Activated CD4-positive, alpha-beta T cell treated with anti-CD3 and anti-CD28 coated beads, Interleukin-10, Interleukin-2, amounts not matched to agents 100 ng/mL and 50 ng/mL, durations not matched to agents 16 hours and 8 hours (primary cell): ENCODE data around the gene GID8.
A peak's percentile ranks its signal among the peaks of the same experiment; 100 is the strongest.

Source experiments
- DNase-seq: peaks from one replicate; pipeline ENCODE4 v3.0.0-alpha.2; 2020

Gene GID8

DNA sequence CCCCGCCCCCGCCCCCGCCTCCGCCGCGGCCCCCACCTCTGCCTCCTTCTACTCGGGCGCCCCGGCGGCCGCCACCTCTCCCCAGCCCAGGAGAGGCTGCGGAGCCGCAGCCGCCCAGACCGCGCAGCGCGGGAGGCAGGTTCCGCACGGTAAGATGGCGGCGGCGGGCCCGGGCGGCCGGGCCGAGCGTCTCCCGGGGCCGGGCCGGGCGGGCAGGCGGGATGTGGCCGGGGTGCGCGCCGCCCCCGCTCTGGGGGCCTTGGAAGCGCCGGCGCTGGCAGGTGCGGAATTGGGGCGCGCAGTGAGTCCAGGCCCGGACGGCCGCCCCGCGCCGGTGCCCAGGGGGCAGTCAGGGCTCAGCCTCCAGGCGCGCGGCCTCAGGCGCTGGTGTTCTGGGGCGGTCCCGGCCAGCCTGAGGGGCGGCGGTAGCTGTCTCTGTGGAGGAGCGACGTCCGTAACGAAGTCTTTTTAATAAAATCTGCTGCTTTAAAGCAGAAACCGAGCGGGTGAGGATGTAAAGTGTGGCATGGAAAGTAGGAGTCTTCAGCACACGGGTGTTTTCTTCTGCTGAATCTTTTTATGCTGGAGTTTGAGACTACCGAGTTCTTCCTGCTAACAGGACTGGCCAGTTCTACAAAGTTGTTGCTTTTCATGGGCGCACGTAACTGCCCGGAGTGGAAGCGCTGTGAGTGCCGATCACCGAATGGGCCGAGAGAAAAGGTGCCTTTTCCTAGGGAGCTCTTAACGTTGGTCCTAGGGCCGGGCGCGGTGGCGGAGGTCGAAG is at the start of gene GID8:
Gene GID8, plus strand, starts transcription at position 43 of the 784 bp plus-strand sequence. CDS start 3,356 bp downstream, outside the sequence.
- DNase-seq = peak; percentile 51

DNA sequence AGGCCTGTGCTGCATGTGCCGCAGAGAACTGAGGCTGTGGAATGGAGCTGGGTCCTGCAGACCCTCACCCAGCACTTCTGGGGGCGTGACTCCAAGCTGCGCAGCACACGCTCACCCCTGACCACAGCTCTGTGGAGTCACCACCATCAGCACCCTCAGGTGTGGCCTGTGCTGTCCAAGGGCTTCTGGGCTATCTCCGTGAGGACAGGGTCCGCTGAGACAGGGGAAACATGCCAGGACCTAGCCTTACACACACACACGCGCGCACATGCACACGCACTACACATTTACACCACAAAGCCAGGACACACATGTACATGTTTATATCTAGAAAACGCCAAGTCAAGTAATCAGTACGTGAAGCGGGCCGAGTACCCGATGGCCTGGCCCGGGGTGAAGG is 49.5 kb upstream of the GID8 start:
- DNase-seq = no peak

DNA sequence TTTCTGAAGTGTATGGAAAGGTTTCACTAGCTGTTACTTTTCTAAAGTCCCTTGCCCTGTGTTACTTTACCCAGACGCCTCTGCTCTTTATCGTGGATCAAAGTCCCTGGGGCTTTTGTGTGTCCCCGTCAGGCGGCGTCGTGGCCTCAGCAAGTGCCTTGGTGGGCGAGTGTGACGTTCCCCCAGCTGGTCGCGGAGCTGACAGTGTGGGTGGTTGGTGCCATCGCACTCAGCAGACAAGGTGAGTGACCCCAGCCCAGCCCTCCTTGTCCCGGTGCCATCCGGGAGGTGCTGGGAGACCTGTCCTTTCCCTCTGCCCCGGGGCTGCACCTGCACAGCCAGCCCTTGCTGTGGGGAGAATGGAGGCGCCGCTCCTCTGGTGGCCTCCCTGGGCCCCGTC is 49.0 kb upstream of the GID8 start:
- DNase-seq = no peak

DNA sequence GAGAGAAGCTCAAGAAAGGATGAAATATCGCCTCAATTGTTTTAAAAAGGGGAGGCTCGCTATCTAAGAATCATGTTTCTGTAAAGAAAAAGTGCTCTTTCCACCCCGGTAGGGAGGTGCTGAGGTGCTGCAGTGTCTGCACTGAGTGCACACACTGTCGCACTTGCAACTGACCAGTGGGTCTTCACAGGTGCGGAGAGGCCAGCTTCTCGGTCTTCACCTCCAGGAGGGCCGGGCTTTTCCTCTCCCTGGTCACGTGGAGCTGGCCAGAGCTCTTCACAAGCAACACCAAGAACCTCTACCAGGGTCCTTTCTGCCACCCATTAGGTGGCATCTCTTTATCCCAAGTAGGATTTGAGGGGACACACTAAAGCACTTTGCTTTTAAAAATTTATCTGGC is 48.5 kb upstream of the GID8 start:
- DNase-seq = no peak

DNA sequence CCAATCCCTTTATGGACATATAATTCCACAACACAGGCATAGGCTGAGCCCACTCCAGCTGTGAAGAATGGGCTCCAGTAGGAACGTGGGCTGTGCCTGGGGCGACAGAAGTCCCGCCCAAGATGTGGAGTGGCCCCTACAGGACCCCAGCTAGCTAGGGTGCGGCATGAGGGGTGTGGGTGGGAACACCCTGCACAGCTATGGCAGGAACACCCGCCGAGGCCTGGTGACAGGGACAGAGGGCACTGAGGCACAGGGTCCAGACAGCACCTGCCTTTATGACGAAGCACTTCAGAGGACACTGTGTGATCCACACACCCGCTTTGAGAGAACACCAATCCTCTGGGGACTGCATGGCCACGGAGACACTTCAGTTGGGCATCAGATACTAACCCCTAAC is 48.1 kb upstream of the GID8 start:
- no peak for DNase-seq

DNA sequence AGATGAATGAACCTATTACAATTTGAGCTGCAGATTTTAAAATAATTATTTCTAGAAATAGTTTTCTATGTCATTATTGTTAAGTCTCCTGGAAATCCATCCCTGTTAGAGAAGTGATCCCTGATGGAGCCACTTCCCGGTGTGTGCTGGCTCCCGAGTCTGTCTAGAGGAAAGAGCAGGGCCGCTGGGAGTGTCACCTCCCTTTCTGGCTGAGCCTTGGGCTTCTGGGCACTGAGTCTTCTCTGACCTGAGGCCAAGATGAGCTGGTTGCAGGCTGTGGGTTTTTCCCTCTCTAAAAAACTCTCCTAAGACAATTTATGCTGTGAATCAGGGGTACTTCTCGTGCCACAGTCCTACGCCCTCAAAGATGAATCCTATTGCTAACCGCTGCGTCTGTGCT is 47.5 kb upstream of the GID8 start:
- no peak for DNase-seq

DNA sequence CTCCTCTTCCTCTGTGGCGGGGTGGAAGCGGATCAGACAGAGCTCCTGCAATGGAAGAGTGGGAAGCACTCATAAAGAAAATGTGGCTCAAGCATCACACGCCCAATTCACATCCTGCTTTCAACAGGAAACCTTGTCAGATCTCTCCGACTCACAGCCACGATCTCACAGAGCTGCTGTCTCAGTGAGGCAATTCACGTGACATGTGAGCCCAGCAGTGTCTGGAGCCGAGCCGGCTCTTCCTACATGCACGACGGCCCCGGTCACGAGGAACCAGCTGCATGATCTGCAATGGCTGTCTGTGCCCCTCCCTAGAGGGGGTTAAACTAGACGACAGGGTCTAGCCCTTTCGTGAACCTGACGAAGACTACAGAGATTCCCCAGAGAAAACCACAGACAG is 46.8 kb upstream of the GID8 start:
- DNase-seq = peak; percentile 57

DNA sequence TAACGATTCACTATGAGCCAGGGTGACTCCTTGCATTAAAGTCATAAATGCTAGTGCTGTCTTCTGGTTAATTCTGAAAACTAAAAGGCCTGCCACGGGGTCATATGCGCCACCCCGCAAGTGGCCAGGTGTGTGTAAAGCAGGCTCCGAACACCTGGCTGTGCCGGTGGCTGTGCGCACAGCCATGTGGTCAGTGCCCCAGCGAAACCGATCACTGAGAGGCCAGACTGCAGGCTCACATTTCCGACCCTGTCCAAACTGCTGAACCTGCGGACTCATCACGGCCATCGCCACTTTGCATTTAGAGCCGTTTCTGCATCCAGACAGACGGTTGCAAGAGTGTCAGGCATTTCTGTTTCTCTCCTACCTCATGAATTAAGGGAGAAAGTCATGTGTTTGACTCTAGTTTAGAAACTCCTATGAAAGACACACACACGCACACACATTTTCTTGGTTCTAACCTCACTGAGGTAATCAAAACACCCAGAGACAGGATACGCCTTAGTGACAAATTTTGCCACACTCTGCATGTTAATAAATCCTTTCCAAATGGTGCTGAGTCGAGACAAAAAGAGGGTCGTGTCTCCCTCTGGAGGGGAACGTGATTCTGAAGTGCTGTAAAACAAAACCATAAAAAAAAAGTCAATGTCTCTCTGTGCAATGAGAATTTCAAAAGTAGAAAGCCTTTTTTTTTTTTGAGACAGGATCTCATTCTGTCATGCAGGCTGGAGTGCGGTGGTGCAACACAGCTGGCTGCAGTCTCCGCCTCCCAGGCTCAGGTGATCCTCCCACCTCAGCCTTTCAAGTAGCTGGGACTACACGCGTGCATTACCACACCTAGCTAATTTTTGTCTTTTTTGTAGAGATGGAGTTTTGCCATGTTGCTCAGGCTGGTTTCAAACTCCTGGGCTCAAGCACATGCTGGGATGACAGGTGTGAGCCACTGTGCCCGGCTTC is 45.3 kb upstream of the GID8 start:
- DNase-seq = no peak

DNA sequence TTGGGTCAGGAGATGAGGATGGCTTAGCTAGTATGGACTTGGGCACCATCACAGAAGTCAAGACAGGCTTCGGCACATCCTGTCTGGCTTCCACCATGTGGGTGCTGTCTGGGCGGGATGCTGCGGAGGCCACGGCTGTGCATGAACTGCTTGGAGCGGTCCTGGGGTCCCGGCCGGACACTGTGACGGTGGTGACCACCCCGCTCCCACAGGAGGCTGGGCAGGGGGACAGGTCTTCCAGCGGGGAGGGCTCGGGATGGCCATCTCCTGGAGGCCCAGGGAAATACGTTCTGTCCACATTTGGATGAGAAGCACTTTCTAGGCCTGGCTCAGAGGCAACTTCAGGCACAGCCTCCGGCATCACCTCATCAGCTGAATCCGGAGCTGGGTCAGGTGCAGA is 44.2 kb upstream of the GID8 start:
- no peak for DNase-seq

DNA sequence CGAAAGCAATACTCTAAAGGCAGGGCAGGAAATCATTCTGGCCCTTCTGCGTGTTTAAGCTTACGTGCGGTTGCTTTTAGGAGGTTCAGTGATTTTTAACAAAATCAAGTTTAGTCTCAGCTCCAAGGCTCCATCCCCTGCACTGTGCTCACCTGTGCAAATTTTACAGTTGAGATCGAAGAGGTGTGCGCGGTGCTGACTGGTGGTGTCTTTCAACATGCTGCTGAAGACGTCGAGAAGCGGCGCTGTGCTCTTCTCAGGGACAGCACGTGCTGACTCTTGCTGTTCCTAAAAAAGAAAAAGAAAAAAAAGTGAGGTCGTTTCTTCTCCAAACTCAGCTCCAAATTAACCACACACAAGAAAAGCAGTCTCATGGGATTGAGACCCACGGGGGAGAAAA is 43.7 kb upstream of the GID8 start:
- DNase-seq = no peak

DNA sequence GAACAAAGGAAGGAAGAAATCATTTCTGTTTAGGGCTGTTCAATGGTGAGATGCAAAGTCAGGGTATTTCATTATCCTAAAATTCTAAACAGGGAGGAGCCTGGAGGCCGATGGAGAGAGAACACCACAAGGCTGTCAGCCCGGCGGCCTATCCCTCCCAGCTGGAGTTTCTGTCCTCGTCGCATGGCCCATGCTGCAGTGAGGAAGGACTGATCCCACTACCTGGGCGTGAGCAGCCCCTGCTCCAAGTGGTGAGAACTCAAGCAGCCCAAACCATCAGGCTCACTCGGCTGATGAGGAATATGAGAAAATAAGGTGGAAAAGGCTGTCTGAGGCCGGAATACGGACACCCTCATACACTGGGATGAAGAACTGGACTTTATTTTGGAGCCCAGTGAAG is 42.4 kb upstream of the GID8 start:
- no peak for DNase-seq

DNA sequence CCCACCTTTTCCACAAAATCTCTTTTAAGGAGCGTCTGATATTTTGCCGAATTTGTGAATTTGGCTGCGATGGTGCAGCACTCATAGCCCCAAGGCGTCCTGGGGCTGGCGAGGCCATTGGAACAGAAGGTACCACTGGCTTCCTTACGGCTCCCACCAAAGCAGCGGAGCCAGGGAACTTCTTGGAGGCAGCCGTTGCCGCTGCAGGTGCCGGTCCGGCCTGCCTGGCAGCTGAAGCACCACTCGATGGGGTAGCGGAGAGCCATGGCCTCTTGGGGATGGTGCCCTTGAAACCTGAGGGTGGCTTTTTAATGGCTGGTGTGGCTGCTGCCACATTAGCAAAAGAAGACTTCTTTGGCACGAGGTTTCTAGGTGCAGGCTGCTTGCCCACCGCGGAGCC is 41.4 kb upstream of the GID8 start:
- no peak for DNase-seq

DNA sequence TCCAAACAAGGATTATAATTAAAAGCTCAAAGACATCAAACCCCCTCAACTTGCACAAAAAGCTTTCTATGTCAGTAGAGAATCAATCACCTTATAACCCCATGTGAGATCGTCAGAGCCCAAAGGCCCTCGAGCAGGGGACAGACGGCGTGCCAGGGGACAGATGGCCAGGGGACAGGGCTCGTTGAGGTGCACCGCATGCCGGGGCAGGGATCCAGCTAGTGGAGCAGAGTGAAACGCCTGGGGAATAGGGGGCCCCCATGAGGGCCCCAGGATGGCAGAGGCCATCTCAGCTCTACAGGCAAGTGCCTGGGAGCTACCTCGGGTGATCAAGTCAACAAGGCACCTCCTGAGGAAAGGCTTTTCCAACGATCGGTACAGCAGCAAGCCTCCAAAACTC is 40.3 kb upstream of the GID8 start:
- no peak for DNase-seq

DNA sequence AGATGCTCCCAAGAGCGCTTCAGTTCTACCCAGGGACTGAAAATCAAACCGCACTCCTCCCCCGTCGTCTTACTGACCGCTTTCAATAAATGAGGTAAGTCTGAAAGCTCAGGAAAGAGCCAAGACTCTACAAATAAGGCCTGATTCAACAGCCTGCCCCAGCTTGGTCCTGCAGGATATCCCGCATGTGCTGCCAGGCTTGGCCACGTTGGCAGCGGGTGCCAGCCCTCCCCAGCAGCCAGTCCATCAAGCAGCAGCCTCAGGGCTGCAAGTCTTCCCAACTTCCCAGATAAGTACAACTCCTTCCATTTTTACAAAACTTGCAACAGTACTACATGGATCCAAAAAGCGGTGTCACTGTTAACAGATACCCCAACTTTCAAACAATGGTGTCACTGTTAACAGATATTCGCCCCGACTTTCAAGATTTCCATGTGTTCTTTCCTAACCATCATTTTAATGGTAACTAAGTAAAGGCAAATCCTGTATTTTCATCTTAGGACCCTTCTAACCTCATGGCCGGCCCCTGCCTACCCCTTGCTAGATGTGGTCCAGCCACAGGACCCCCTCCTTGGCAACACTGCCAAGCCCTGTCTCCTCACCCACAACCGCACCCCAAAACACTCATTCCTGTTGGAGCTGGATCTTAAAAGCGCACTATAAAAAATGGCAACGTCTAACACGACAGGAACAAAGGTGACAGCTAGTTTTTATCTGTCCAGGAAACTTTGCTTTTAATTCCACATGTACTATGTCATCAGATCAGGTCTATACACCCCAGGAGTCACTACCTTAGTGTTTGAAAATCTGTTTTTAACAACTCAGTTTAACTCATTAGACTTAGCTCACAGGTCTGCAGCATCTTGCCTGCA is 39.6 kb upstream of the GID8 start:
- DNase-seq = no peak

DNA sequence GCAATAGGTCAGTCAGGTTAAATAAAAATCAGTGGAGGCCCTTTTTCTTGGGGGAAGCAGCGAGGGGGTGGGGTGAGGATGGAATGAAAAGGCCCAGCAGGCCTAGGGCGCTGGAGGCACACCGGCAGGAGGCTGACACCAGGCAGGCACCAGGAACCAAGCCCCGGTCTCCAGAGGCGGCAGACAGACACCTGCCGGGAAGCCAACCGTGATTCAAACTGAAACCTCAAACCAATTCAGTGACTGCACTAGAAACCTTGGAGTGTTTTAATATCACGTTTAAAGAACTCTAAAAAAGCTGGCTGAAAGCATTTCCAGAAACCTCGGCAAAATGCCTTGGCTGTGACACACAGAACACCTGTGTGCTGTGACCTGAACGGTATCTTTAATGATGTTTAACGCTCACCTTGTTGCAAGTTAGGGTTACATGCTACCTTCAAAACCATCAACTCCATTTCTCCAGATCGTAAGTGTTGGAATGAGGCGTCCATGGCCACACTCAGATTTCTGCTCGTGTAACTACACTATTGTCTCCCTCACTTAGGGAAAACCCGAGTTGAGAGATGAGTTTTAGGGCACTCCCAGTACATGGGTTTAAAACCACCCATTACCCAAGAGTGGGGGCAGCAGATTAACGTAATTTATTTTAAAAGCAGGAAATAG is 38.8 kb upstream of the GID8 start:
- DNase-seq = peak; percentile 89

DNA sequence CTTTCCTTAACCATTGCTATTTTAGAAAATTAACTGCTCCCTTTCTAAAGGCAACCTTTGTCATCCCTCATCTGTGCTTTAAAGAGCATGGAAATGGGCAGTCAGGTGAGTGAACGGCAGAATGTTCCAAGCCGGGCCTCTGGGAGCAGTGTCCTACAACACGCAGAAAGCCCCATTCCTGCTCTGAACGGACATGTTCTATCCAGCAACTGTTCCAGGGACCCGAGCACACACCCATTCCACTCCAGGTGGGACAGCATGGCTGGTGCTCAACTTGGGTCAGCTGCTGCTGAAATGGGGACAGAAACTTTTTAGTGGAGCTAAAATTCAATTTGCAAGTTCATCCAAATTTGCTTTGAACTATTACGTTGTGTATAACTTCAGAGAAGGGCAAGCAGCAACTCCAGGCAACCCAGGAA is 38.3 kb upstream of the GID8 start:
- no peak for DNase-seq

DNA sequence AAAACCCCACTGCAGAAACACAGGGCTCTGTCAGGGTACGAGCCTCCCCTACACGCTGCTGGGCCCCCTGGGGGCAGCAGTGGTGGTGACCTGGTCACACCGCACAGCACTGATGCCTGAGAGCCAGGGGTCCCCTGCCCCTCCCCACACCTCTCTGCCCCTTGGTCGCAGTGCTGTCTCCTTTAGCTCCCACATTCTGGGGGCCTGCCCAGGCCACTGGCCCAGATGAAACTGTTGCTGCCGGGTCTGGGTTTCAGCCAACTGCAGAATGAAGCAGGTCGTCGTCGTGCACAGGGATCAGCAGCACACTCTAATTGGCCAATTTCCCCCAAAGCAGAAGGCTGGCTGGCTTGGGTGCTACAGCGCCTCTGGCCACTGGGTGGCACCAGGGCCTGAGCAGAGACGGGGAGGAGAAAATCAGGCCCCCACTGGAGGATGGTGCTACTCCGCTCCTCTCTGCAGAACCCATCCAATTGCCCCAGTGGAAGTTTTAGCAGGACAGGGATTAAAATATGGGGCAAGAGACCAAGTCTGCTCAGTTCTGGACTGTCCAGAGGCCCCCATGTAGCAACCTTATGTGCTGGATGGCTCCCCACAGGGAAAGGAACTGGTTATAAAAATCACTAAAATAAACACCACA is 37.8 kb upstream of the GID8 start:
- DNase-seq = peak; percentile 84

DNA sequence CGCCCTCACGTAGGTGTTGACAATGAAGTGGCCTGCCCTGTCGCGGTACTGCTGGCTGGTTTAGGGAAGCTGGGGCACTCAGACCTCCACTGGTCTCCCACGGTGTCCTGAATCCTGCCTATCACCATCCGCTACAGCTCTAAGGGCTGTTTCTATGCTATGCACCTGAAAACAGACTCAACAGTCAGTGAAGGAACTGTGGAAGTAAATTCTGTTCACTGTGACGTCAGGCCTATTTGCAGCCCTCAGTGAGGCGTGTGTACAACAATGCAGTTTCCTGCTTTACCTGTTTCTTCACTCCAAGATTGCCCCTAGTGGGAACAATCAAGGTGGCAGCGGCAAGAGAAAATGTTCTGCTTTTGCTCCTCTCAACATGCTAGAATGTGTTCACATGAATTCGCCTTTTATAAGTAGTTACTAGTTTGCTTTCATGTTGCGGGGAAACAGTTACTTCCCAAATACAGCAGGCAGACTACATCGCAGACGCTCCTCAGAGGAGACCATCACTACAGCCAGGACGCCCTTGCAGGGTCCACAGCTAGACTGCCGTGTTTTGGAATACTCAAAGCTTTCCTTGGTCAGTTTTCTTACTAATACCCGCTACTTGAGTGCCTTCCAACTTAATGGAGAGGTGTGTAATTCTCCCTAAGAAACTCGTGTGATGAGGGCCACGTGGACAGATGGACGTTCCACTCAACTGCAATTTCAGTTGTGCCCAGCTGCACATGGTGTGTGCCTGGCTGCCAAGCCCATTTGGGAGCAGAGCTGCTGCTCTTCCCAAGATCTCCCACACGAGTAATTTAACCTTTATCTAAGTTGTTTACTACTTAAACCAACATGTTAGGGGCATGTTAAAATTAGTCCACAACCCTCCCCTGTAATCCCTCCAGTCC is 37.0 kb upstream of the GID8 start:
- DNase-seq = no peak

DNA sequence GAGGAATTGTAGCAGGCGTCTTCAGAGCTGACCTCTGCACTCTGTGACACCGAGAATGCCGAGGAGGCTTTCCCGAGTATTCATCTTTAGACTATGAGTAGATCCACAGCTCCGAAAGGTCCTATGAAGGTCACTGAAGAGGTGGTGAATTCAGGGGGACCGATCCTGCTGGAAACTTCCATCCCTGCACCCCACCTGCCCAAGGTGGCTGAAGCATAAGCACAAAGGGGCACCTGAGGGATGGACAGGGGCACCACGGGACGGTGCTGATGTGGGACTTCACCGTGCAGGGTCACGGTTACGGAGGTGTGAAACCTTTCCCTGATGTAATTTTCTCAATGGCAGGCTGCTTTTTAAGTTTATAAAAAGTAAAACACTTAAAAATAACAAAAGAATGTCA is 36.1 kb upstream of the GID8 start:
- DNase-seq = no peak

DNA sequence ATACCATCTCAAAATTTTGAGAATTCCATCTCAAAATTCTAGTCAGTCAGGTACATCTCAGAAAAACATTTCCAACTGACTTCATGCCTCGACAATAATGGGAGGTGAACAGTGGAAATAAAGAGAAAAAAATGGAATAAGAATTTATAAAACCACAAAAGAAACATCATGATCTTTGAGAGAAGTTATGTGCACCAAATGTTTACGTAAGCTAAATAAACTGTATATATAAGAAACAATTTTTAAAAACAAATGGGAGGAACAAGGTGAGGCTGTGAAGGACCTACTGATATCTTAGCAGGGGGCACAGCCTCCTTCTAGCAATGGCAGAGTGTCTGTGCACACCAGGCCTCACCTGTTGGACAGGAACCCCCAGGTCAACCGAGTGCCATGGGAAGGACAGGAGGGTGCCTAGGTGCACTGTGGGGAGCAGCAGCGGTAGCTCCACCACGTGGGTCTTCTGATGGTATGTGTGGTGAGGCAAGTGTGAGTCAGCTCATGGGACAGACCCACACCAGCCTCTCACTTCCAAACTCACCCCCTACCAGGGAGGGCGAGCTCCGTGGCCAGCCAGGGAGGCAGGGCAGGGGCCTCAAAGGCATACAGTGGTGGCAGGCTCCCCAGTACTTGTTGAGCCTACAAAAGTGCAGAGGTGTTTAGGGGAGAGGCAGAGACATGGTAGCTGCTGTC is 34.9 kb upstream of the GID8 start:
- no peak for DNase-seq
